COLO668 (cell line): ENCODE data around the gene MRPS22.

Experiments
- DNase-seq: peaks from one replicate; lab custom pipeline; 2025; ENCODE audit not compliant: unreplicated experiment; lab: John Stamatoyannopoulos, UW

MRPS22 gene

DNA sequence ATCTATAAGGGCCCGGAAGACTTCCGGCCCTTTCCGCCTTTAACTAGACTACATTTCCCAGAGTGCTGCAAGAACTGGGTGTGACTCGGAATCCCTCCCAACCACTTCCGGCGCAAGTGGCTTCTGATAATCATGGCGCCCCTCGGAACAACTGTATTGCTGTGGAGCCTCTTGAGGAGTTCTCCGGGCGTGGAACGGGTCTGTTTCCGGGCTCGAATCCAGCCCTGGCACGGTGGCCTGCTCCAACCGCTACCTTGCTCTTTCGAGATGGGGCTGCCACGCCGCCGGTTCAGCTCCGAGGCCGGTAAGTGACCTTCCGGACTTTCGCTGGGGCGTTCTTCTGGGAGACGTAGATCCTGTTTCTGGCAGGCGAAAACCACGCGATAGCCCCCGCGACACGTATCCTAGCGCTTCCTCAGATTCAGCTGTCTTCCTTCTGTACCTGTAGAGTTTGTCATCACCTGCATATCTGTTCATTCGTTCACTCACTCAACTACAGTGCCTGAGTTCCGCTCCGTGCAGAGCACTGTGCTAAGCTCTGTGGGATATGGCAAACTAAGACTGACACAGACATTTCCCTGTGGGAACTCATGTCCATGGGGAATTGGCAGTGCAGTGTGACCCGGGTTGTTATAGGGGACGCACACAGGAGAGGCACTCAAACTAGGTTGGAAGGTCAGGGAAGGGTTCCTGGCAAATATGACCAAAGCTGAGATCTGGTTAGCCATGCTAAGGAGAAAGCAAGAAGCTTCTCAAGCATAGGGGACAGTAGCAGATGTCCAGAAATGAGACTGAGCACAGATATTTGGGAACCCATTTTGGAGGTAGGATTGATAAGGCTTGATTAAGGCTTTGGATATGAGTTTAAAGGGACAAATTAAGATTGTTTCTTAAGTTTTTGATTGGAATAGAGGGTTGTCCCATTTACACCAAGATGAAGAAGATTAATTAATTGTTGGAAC, at the start of gene MRPS22:
Gene MRPS22, plus strand, starts transcription at position 126 of the 962 bp plus-strand sequence. Its CDS starts 7 bp downstream, at position 133.
- peak; percentile 68 for DNase-seq

DNA sequence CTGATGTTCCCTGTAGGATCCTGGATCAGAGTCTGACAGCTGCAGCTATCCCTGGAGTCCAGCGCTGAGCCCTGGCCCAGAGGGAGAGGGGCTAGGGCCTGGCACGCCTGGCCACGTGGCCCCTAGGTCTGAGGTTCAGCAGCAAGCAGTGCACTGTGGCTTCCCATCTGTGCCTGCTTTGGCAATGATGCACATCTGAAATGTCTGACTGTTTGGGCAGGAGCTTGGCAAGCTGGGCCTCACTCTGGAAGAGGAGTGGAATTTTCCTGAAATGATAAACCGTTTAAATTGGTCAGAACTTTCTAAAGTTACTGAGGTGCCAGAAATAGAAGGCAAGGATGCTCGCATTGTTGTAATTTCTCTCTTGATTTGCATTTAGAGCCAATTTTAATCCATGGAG, 48.8 kb upstream of the MRPS22 start:
- no peak for DNase-seq

DNA sequence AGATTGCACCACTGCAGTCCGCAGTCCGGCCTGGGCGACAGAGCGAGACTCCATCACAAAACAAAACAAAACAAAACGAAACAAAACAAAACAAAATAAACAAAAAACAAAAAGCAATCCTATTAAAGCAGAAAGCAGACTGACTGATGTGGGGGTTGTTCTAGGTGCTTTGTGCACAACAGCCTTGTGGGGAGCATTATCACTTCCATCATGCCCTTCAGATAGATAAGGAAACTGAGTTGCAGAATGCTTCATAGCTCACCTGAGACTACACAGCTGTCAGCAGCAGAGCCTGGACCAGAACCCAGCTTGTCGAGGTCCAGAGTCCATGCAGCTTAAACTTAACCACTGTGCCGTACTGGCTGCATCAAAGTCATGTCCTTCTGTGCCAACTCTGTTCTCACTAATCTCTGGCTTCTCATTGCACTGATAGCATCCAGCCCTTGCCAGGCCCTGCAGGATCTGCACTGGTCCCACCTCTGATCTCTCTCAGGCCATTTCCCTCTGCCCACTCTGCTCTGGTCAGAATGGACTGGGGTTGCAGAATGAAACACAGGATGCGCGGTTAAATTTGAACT, 47.6 kb upstream of the MRPS22 start:
- no peak for DNase-seq

DNA sequence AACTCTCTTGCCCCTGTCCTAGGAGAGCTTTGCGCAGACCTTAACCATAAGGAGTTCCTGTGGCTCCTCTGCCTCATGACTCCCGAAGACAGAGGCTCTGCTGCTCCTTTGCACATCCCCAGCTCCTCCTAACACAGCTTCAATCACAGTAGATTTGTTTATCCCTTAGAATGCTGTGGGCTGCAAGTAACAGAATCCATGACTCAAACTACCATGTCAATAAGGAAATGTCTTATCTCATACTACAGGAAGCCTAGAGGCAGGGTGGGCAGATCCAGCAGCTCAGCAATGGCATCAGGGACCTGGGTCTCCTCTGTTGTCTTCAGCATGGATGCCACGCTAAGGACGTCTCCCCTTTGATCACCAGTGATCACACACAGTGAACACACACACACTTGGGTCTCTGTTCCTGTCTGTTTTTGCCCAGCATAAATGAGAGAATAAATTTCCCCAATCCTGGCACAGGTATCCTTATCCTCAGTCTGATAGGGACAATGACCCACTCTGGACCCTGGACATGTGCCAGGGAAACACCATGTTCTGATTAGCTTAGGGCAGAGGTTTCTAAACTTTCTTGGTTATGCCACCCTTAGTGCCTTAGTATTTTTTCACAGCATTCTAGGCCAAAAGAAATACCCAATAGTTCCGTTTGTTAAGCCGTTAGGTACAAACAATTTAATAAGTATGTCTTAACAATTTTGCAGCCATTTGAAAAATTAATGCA, 46.1 kb upstream of the MRPS22 start:
- no peak for DNase-seq

DNA sequence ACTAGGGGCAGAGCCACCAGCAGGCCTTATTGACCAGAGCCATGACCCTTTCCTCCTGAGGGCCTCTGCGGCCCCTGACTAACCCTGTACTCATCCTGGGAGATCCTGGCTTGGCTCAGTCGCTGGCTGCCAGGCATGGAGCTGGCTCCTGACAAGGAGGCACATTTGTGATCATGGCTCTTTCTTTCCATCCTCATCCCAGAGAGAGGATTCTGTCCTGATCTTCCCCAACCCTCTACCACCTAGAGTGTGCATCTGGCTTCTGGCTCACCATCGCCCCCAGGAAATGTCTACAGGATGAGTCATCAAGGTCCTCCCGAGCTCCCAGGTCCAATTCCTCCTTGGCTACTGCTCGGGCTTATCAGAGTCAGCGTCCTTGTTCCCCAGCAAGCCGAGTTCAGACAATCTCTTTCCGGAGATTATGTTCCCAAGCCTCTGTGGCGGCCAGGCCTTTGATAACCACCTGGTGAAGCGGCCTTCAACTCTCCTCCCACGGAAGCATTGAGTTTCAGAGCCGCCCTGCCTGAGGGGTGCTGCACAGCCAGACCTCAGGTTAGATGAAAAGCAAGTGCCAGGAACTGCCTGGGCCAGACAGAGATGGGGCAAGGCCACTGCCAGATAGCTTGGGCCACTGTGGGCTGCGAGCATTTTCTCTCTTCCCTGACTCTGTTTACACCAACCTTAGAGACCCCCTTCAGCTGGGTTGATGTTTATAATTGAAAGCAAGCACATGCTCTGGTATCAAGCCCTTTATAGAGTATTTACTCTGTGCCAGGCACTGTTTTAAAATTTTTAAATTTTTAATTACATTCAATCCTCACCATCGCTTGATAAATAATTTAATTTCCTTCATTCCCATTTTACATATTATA, 44.3 kb upstream of the MRPS22 start:
- no peak for DNase-seq

DNA sequence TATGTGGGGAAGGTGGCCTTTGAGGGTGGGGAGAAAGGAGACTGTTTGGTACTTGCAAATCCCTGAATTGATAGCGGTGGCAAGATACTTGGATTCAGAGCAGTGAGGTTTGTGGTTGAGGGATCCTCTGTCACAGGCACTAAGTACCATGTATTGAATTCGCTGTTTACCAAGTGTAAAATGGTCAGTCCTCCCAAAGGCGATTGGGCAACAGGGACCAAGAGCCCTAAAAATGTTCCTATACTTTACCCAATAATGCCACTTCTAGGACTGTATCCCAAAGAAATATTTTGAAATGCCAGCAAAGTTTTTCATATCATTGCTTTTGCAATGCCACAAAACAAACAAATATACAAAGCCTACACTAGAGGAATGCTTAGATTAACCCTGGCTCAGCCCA, 43.4 kb upstream of the MRPS22 start:
- DNase-seq = no peak

DNA sequence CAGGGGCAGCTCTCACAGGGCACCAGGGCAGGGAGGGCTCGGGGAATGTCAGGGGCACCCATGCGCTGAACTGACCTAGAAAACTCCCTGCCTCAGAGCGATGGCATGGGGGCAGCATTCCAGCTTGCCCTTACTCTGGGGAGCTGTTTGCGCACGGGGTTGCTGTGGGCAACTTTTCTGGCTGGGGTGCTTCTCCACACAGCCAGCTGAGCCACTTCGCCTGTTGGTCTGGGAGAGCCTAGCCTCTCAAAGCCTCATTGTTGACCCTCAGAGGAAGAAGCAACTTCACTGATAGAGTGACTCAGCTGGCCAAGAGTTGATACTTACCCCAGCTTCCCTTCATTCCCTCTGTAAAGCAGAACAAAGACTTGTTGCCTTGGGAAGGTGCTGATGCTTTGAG, 42.6 kb upstream of the MRPS22 start:
- DNase-seq = no peak

DNA sequence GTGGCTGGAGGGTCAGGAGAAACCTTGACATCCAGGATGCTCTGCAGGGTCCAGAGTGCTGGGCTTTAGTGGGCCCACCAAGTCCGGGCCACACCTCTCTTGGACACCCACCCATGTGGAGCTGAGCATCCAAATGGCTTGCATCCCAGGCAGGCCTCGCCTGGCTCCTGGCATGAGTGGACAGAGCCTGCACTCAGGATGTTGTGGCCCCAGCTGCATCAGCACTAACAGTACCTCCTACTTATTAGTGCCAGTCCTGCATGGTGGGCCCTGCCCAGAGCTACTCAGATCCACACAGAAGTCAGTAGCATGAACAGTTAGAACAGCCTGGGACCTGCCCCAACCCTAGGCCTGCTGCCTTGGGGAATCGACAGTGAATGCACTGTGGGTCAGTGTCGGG, 42.2 kb upstream of the MRPS22 start:
- DNase-seq = no peak

DNA sequence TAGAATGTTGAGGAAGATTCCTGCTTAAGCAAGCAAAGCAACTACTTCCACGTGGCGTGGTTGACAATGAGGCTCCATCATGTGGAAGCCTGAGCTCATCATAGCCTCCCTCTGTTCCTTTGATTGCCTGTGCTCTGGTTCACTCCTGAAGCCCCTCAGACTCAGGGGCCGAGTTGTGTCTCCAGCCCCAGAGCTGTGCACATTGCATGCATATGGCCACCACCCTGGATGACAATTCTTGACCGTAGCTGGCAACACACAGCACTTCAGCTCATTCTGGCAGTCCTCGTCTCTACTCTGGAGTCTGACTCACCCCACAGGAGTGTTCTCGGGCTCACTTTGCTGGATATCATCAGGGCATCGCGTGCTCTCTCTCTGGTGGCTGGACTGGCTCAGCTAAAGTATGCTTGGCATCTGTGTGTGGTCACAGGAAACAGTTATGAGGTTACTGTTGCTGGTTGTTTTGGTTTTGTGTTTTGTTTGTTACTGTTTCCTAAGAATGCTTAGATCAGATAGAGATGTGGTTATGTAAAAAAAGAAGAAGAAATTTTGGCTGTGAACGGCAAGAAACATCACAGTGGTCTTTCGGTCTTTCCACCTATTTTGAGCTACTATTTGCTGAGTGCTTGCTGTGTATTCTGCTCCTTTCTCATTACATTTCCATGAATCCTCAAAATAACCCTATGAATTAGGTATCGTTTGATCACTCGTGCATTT, 41.6 kb upstream of the MRPS22 start:
- DNase-seq = no peak

DNA sequence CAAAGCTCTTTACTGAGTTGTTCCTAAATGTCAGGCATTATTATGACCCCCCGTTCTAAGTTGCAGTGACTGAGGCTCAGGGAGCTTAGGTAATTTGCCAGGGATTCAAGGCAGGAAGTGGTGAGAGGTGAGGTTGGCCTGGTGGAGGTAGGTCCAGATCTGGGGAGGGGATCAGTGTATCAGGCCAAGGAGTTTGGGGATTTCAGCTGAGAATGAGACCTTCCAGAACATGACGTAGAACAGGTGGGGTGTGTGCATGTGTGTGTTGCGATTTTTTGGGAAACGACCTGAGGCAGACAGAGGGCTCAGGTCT, 41.1 kb upstream of the MRPS22 start:
- DNase-seq = no peak

DNA sequence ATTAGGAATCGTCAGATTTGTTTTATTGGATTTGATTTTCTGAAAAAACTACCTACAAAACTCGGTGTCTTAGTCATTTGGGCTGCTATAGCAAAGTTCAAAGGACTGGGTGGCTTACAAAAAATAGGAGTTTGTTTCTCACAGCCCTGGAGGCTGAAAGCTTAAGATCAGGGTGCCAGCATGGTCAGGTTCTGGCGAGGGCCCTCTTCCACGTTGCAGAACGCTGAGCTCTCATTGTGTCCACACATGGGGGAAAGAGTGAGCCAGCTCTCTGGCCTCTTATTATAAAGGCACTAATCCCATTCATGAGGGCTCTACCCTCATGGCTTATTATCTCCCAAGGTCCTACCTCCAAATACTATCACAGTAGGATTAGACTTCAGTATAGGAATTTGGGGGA, 40.6 kb upstream of the MRPS22 start:
- DNase-seq = no peak

DNA sequence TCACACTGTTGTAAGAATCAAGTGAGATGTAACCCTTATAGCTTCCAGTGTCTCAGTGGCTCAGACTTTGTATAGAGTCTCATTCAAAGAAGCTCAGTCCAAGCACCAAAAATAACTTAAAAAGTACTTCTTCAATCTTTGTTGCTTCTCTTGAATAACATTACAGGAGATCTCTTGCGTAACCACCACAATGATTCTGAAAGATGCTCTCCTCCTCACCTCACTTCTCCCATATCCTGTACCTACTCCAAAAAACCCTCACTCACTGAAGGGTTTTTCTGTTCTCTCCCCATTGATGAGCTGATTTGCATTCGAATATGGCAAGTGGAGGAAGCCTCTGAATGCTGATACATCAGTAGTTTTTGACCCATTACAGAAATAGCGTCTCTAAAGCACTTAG, 39.4 kb upstream of the MRPS22 start:
- DNase-seq = no peak

DNA sequence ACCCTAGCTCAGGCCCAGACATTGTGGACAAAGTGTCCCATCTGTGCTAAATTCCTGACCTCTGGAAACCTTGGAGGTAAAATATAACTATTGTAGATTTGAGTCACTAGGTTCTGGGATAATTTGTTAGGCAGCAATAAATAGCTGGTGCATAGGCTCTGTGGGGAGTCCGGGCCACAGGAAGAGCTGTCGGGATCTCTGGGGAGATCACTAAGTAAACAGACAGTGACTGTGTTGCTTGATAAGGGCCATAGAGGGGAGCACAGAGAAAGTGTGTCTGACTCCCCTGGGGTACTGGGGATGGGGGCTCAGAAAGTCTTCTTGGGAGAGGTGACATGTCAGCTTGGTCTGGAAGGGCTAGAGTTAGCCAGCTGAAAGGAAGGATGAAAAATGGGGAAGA, 37.7 kb upstream of the MRPS22 start:
- no peak for DNase-seq

DNA sequence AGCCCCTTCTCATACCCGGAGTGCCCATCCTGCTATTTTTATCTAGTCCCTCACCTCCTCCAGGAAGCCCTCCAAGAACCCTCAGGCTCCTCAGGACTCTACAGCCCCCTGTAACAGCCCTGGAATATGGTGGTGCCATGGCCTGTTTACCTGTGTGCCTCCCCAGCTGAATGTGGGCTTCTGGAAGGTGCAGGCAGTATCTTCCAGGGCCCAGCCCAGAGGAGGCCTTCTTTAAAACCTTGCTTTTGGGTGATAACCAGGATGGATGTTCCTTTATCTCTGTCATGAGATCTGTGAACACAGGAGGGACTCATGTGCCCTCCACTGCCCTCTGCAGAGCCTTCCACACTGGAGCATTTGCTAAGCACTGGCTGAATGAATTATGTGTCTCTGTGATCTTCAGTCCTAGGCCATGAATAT, 36.7 kb upstream of the MRPS22 start:
- DNase-seq = no peak

DNA sequence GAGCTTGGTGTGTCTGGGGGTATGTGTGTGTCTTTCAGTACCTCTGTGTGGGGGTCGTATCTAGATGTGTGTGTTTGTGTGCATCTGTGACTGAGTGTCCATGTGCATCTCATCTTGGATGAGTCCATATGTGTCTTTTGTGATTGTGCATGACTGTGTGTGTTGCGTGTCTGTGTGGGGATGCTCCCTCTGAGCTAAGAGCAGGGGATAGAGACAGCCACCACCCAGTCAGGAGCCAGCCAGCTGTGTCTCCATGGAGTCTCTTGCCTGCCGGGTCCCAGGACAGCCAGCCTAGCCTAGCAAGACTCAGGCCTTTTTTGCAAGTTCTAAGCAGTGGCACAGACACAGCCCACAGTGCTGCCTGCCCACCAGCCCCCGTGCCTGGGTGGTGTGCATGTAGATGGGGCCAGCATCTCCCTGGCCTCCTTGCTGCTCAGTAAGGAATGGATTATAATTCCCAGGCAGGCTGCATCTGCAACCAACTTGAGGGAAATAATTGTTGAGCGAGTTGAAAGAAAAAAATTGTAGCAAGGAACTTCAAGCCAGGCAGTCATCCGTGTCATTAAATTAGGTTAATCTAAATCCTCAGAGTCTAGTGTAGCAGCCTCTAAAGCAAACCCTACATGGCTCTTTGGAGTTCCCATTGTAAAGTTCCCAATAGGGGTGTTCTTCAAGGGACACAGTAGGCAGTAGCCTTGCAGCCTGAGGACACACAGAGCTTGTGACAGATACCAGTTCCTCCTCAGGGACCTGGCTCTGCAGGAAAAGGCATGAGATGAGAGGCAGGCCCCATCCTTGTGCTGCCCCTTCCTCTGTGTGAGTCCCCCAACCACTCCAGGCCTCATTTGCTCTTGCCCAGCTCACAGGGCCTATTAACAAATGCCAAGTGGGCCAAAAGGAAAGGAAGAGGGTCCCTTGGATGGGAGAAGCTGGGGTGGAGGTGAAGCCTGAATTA, 35.9 kb upstream of the MRPS22 start:
- DNase-seq = no peak

DNA sequence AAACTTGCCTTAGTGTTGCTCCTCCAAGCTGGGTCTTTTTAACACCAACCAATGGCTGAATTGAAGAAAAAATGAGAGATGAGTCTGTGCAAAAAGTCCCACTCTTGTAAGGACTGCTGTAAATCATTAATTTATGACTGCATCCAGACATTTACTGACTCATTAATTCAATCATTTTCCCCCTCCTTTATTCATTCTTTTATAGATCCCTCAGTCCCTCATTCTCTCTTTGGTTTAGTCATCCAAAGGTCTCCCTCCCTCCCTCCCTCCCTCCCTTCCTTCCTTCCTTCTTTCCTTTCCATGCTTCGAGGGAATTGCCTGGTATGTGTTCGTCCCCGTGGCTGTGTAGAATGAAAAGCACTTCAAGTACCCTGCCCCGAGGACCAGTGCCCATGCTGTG, 35.3 kb upstream of the MRPS22 start:
- no peak for DNase-seq

DNA sequence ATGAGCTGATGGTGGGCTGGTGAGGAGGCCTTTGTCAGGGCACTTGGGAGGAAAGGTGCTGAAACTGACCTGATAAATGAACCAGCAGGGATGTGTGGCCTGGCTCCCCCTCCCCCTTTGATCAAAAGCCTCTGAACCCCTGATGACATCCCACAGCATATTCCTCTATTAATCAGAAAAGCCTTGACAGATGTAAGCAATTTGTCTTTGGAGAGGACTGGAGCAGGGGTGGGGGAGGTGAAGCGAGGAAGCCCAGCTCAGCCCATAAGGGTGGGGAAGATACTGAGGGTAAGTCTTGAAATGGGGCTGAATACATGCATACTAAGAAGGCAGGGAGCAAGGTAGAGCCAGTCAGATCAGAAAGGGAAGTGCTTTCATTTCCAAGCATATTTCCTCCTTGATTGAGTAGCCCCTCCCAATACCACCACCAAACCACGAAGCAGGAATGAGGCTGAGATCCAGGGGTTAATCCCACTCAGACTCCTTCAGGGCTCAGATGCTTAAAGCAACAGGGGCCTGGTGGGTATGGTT, 34.7 kb upstream of the MRPS22 start:
- no peak for DNase-seq

DNA sequence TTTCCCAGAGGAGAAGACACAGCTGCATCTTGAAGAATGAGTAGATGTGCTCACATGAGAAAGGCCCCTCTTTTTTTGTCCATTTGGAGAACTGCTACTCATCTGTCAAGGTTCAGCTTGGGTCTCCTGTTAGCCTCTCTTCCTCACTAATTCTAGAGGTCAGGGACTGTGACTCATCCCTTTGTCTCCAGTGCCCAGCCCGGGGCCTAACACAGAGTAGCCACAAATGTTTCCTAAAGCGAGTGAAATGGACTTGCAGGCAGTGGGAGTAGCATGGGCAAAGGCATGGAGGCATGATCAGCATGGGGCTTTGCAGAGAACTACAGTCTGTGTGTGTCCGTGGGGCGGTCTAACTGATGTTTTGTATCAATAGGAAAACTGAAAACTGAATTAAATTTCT, 33.9 kb upstream of the MRPS22 start:
- DNase-seq = no peak

DNA sequence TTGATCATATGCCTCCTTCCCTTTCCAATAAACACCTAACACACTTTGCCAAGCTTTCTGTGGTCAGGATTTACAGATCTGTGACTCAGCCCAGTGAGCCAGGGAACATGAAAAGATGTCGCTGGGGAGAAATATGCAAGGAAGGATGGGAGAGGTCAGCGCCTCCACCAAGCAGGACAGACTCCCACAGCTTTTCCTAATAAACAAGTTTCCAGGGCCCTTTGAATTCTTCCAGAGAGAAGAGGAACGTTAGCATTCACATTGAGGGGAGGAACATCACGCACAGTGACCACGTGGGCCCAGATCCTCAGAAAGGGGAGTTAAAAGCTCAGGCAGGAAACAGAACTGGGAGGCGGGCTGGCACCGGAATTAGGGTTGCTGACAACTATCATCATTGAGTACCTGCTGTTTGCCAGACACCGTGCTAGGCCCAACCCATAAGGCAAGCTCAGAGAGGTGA, 33.3 kb upstream of the MRPS22 start:
- DNase-seq = no peak
